Suprapubic skin (tissue), 4 donors: ENCODE results near the gene SYT8. TPM values are rescaled to one million over a fixed set of nuclear protein-coding genes. Genes with fewer than 3 reads are reported as not detected.

Experiments used
- DNase-seq, 2 donors: peaks; one replicate each; pipeline ENCODE4 v3.0.0-alpha.2; 2019; ENCODE audit warnings: low spot score in 2 of 2
- H3K27ac ChIP-seq: fragments of 200-600 bp; sonication (generic); one replicate; pipeline ENCODE4 v1.5.1; 2019
- H3K27me3 ChIP-seq: fragments of 200-600 bp; sonication (generic); one replicate; pipeline ENCODE4 v1.5.1; 2019
- H3K36me3 ChIP-seq: fragments of 200-600 bp; sonication (generic); one replicate; pipeline ENCODE4 v1.5.1; 2019
- H3K4me1 ChIP-seq: fragments of 200-600 bp; sonication (generic); one replicate; pipeline ENCODE4 v1.5.1; 2019
- H3K4me3 ChIP-seq: fragments of 200-600 bp; sonication (generic); one replicate; pipeline ENCODE4 v1.5.1; 2019; ENCODE audit warnings: mild to moderate bottlenecking
- H3K9me3 ChIP-seq: fragments of 200-600 bp; sonication (generic); one replicate; pipeline ENCODE4 v1.5.1; 2019
- CTCF ChIP-seq, 2 donors: fragments of 200-600 bp in 1 of 2; fragments of 450-650 bp in 1 of 2; sonication (generic) in 1 of 2; IDR thresholded peaks; one replicate each; pipeline ENCODE4 v1.5.1; 2016 to 2019; ENCODE audit warnings: antibody characterized with exemption in 2 of 2, mild to moderate bottlenecking in 1 of 2, moderate library complexity in 1 of 2
- EP300 ChIP-seq: sonication (generic); formaldehyde crosslinking; IDR thresholded peaks from one replicate; pipeline ENCODE4 v1.6.1; 2017; ENCODE audit warnings: antibody characterized with exemption
- POLR2A ChIP-seq, 2 donors: fragments of 450-650 bp; IDR thresholded peaks; one replicate each; pipeline ENCODE4 v1.6.1; 2017; ENCODE audit warnings: antibody characterized with exemption in 2 of 2, mild to moderate bottlenecking in 2 of 2, moderate library complexity in 2 of 2
- POLR2AphosphoS5 ChIP-seq, 3 donors: sonication (generic); formaldehyde crosslinking; IDR thresholded peaks; one replicate each; pipeline ENCODE4 v1.6.1; 2017; ENCODE audit warnings: antibody characterized with exemption in 3 of 3
- WGBS: methylation state at CpG from one replicate; pipeline ENCODE4 v1.1.5; 2018; 5-methylcytosine and 5-hydroxymethylcytosine counted together
- total RNA-seq, 4 donors: library from RNA; depleted of rRNA; stranded (reverse); fragments of >200 nt; gene quantifications; one replicate each; pipeline ENCODE4 v1.1.0, GENCODE V29; 2016

SYT8 gene
- total RNA-seq, 4 donors from 2014 or later = 141 to 280 (median 193) TPM

DNA sequence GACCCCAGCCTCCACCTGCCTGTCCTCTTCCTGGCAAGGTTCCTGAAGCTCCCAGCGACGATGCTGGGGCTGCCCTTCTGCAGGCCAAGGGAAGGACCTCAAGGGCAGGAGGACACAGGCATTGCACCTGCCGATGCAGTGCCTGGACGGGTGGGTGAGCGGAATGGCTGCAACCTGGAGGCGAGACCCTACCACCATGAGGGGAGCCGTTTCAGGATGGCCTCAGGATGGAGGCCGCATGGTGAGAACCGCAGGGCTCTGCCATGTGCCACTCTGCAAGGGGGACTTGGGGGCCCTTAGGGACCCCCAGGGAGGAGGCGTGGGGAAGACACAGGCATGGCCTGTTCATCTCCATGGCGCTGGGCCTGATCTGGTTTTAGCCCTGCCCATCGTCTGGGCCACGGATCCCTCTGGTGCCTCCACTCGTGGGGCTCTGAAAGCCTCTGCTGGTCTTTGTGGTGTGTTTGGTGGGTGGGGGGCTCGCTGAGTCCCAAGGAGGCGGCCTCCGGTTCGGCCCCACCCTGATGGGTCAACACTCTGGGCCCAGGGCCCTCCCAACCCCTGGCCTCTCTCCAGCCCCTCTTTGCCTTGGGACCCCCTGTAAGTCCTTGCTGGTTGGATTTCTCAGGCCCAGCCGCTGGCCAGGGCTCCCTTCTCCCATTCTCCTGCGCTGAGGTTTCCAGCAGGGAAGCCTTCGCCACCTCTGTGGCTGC is 16.8 kb downstream of the SYT8 start:
- whole genome bisulfite sequencing = 95% methylated on average over 14 of the region's 21 CpGs
- no peak for DNase-seq
- no peaks in the 10 kb centered on the region for H3K4me1 ChIP-seq
- H3K4me3 ChIP-seq = no peak overlapping the region
- no peak overlapping the region for H3K27ac ChIP-seq
- no peaks in the 10 kb centered on the region for H3K36me3 ChIP-seq
- TF ChIP-seq POLR2A (IDR thresholded peaks at IDR 0.05) (no peak), CTCF (IDR thresholded peaks at IDR 0.05) (no peak), EP300 (no peak), POLR2AphosphoS5 (IDR thresholded peaks at IDR 0.05) (no peak)
- no peaks in the 10 kb centered on the region for H3K27me3 ChIP-seq
- H3K9me3 ChIP-seq = no peaks in the 10 kb centered on the region

GRCh38 chr11:1852271-1852876 is 17.6 kb downstream of the SYT8 start:
- Histone ChIP-seq H3K27me3 (no peaks in the 10 kb centered on the region), H3K4me1 (no peaks in the 10 kb centered on the region), H3K27ac (no peak overlapping the region), H3K4me3 (peak overlapping the region; percentile 5), H3K36me3 (no peaks in the 10 kb centered on the region), H3K9me3 (no peaks in the 10 kb centered on the region)
- TF ChIP-seq POLR2AphosphoS5 (IDR thresholded peaks at IDR 0.05) (no peak), EP300 (no peak), CTCF (IDR thresholded peaks at IDR 0.05) (no peak), POLR2A (IDR thresholded peaks at IDR 0.05) (no peak)
- WGBS = 80% methylated on average over 17 of the region's 25 CpGs
- no peak for DNase-seq

DNA sequence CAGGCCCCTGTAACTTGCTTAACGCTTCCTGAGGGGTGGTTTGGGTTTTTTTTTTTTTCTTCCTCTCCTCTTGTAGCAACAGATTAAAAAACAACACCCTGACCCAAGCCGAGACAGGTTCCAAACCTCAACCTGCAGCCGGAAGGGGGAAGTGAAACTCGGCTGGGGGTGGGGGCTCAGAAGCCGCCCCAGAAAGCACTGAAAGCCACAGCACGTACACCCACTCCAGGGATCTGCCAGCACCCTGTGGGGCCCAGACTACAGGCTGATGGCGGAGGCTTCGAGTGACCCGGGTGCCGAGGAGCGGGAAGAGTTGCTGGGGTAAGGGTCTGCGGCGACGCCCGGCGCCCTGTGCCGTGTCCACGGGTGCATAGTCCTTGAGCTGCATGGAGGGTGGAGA is 18.1 kb downstream of the SYT8 start, which contains the start of gene LSP1:
Gene LSP1, plus strand, starts transcription at position 208 of the 400 bp plus-strand sequence. Its CDS starts 61 bp downstream, at position 269.
- H3K9me3 ChIP-seq = no peaks in the 10 kb centered on the region
- WGBS = 67% methylated on average over 18 of the region's 18 CpGs
- TF ChIP-seq CTCF (IDR thresholded peaks at IDR 0.05) = no peak
- no peak for TF ChIP-seq EP300
- no peak for TF ChIP-seq POLR2A (IDR thresholded peaks at IDR 0.05)
- TF ChIP-seq POLR2AphosphoS5 (IDR thresholded peaks at IDR 0.05) = no peak
- H3K36me3 ChIP-seq = no peaks in the 10 kb centered on the region
- no peak within 1 kb of the TSS for H3K27ac ChIP-seq
- peak within 1 kb of the TSS; percentile 29 for H3K4me3 ChIP-seq
- no peaks in the 10 kb centered on the region for H3K4me1 ChIP-seq
- no peaks in the 10 kb centered on the region for H3K27me3 ChIP-seq
- no peak for DNase-seq

DNA sequence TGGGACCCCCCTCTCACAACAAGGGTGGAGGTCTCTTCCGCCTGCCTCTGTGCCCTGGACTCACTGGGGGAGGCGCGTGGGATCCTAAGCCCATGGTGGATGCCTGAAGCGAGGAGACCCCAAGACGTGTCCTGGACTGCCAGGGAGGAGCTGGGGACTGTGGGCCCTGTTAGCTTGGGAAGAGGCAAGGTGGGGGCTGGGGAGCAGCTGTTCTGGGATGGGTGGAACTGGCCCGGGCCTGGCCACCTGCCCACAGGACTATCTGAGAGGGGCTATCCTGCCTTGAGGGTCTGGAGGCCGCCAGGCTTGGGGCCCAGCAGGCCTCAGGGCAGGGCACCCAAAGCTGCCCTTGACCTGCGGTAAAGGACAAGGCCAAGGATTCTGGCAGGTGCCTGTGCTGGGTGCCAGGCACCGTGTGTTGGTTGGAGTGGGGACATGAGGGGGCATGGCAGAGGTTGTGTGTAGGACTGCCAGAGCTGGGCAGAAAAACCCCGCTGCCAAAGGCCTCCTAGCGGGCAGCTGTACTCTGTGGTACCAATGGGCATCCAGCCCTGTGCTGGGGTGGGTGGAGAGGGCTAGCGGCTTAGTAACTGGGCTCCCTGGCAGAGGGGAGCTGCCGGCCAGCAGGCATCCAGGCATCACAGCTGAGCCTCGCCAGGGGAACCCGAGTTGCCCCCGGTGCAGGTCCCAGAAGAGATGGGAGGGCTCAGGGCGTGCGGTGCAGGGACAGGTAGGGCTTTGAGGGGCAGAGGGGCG is 18.8 kb downstream of the SYT8 start:
- Histone ChIP-seq H3K27ac (no peak overlapping the region), H3K4me1 (no peaks in the 10 kb centered on the region), H3K4me3 (peak overlapping the region; percentile 29), H3K36me3 (no peaks in the 10 kb centered on the region), H3K27me3 (no peaks in the 10 kb centered on the region), H3K9me3 (no peaks in the 10 kb centered on the region)
- 96% methylated on average over 9 of the region's 19 CpGs for WGBS
- no peak for TF ChIP-seq EP300
- no peak for TF ChIP-seq POLR2AphosphoS5 (IDR thresholded peaks at IDR 0.05)
- no peak for TF ChIP-seq POLR2A (IDR thresholded peaks at IDR 0.05)
- no peak for TF ChIP-seq CTCF (IDR thresholded peaks at IDR 0.05)
- DNase-seq = no peak
